Measurements from ENCODE around the gene SHROOM3.

DNA sequence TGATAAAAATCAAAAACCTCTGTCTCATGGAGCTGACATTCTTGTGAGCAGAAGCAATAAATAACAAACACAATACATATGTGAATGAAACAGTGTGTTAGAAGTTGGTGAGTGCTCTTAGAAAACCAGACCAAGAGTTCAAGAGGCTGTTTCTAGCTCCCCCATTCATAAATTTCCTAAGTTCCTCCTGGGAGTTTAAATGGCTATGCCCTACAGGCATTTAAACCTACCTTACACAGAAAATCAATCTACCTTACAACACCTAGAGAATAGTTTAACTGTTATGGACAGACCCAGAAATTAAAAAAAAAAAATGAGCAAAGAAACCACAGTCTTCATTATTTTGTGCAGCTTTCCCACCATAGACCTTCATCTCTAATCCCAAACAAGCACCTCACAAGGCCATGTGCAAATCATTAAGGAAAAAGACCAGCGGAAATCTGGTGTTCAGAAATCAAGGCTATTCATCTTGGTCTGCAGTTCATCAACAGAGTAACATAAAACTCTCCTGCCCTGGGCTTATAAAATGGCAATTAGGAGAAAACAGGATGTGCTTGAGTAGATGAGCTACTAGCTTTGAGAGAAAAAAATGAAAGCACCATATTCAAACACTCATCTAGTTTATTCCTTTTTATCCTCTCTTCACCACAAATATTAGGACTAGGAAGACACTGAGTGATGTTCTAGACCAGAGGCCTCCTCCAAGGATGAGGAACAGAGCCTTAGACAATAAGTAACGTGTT is 147.2 kb downstream of the SHROOM3 start:
- TF ChIP-seq POLR2A (IDR thresholded peaks at IDR 0.05; ENCODE audit: low read length) (no peak), GATA1 (IDR thresholded peaks at IDR 0.05; ENCODE audit: low read depth, low read length) (no peak)

Data from erythroblast (primary cell).